K562 (cell line): ENCODE data around the gene ACP5. TPM values are rescaled to one million over a fixed set of nuclear protein-coding genes. Genes with fewer than 3 reads are reported as not detected.

Source experiments
- CHCHD3 ChIP-seq: fragments of 250-450 bp; sonication (Bioruptor Pico); IDR thresholded peaks from 2 replicates; pipeline ENCODE4 v2.1.2; 2022; ENCODE audit warnings: mild to moderate bottlenecking
- CXXC5 ChIP-seq: fragments of 250-450 bp; sonication (Bioruptor Pico); IDR thresholded peaks from 2 replicates; pipeline ENCODE4 v1.8.0; 2022; ENCODE audit warnings: inconsistent platforms, mild to moderate bottlenecking, moderate library complexity
- EP400 ChIP-seq: fragments of 450-650 bp; IDR thresholded peaks from 2 replicates; pipeline ENCODE4 v1.6.1; 2017; ENCODE audit warnings: antibody characterized with exemption, mild to moderate bottlenecking, moderate library complexity
- ESRRA ChIP-seq: fragments of 450-650 bp; IDR thresholded peaks from 2 replicates; pipeline ENCODE4 v1.6.1; 2014; ENCODE audit warnings: low read depth, mild to moderate bottlenecking, moderate library complexity, borderline replicate concordance
- GABPB1 ChIP-seq: sonication (generic); formaldehyde crosslinking; IDR thresholded peaks from 2 replicates; pipeline ENCODE4 v1.8.0; 2022; ENCODE audit warnings: mild to moderate bottlenecking, missing genetic modification reagents
- HNRNPUL1 ChIP-seq: fragments of 200-400 bp; formaldehyde crosslinking; IDR thresholded peaks from 2 replicates; pipeline ENCODE4 v1.6.1; 2017; ENCODE audit warnings: low read length
- KAT2B ChIP-seq: IDR thresholded peaks from one replicate; pipeline ENCODE4 v1.6.1; 2012; ENCODE audit warnings: low read depth, mild to moderate bottlenecking, control low read depth, inconsistent platforms, low read length, moderate library complexity
- MCM7 ChIP-seq, 2 experiments: fragments of 450-650 bp; IDR thresholded peaks; 2 replicates each; pipeline ENCODE4 v1.6.1; 2016 to 2018
- MYC ChIP-seq, 2 experiments: fragments of 250-450 bp in 1 of 2; sonication (Bioruptor Pico) in 1 of 2; IDR thresholded peaks; 2 replicates each; pipeline versions ENCODE4 v1.5.1 to v1.6.1; 2012 to 2021; ENCODE audit warnings: low read depth in 2 of 2, borderline replicate concordance in 1 of 2, improper control_type of control experiment in 1 of 2, low read length in 1 of 2, mild to moderate bottlenecking in 1 of 2, moderate library complexity in 1 of 2
- NCOR1 ChIP-seq: fragments of 450-650 bp; IDR thresholded peaks from 2 replicates; pipeline ENCODE4 v1.6.1; 2016; ENCODE audit warnings: mild to moderate bottlenecking, moderate library complexity
- NFIC ChIP-seq: fragments of 450-650 bp; IDR thresholded peaks from 2 replicates; pipeline ENCODE4 v1.6.1; 2017; ENCODE audit warnings: mild to moderate bottlenecking, inconsistent platforms
- NFRKB ChIP-seq: fragments of 450-650 bp; IDR thresholded peaks from 2 replicates; pipeline ENCODE4 v1.6.1; 2016; ENCODE audit warnings: low read depth
- NR2F6 ChIP-seq: fragments of 450-650 bp; formaldehyde crosslinking; IDR thresholded peaks from 2 replicates; pipeline ENCODE4 v1.4.0; 2020; ENCODE audit warnings: mild to moderate bottlenecking
- POLR2H ChIP-seq: IDR thresholded peaks from 2 replicates; pipeline ENCODE4 v1.6.1; 2016; ENCODE audit warnings: missing genetic modification characterization, low read depth, mild to moderate bottlenecking, control low read depth, missing compliant biosample characterization, moderate library complexity
- SIX5 ChIP-seq, 2 experiments: IDR thresholded peaks; 2 replicates each; pipeline ENCODE4 v1.6.1; 2011; ENCODE audit warnings: low read length in 2 of 2, borderline replicate concordance in 1 of 2, low read depth in 1 of 2, mild to moderate bottlenecking in 1 of 2, moderate library complexity in 1 of 2; ENCODE audit not compliant: insufficient read depth in 1 of 2
- SRSF3 ChIP-seq: fragments of 200-400 bp; formaldehyde crosslinking; IDR thresholded peaks from 2 replicates; pipeline ENCODE4 v1.6.1; 2016; ENCODE audit warnings: mild to moderate bottlenecking, low read length, moderate library complexity; ENCODE audit not compliant: insufficient read depth
- TAL1 ChIP-seq: fragments of 450-650 bp; IDR thresholded peaks from 2 replicates; pipeline ENCODE4 v1.6.1; 2016; ENCODE audit warnings: mild to moderate bottlenecking
- TRIM24 ChIP-seq, 2 experiments: fragments of 450-650 bp; IDR thresholded peaks; 2 replicates each; pipeline ENCODE4 v1.6.1; 2016
- YY1 ChIP-seq, 3 experiments: IDR thresholded peaks; 2 replicates each; pipeline ENCODE4 v1.6.1; 2011; ENCODE audit warnings: low read length in 2 of 3, mild to moderate bottlenecking in 2 of 3, moderate library complexity in 2 of 3, borderline replicate concordance in 1 of 3, control low read depth in 1 of 3, low read depth in 1 of 3; ENCODE audit not compliant: insufficient read depth in 3 of 3, insufficient replicate concordance in 2 of 3, control insufficient read depth in 1 of 3, insufficient read length in 1 of 3; ENCODE audit errors: extremely low read depth in 1 of 3
- ZNF583 ChIP-seq: fragments of 250-450 bp; sonication (Bioruptor Pico); IDR thresholded peaks from 2 replicates; pipeline ENCODE4 v1.4.0; 2020
- polyA plus RNA-seq, 8 experiments: library from polyadenylated mRNA; depleted of rRNA in 4 of 8; stranded (reverse) in 5 of 8; unstranded in 3 of 8; fragments of >200 nt; fragmentation: Nextera tagmentation in 2 of 8; fragmentation: Illumina TruSeq in 1 of 8; extraction: Ambion mirVana in 2 of 8; extraction: Trizol in 1 of 8; gene quantifications; 2 replicates each; pipeline versions ENCODE4 v1.2.1 to v1.2.3, GENCODE V29; 2011 to 2014; ENCODE audit warnings: inconsistent platforms in 1 of 8, missing spikeins in 1 of 8
- total RNA-seq, 7 experiments: library from RNA; depleted of rRNA in 6 of 7; stranded (reverse); fragments of >200 nt in 6 of 7; fragmentation: Illumina TruSeq in 2 of 7; extraction: Trizol in 2 of 7; gene quantifications; 2 replicates each; pipeline versions ENCODE4 v1.2.1 to v1.2.3, GENCODE V29; 2011 to 2021; ENCODE audit warnings: low replicate concordance in 1 of 7
- TF ChIP-seq, protein P1 (sequence below), 2 experiments: fragments of 450-650 bp; formaldehyde crosslinking in 1 of 2; IDR thresholded peaks; 2 replicates each; pipeline versions ENCODE4 v1.4.0 to v1.6.1; 2014 to 2020; ENCODE audit warnings: mild to moderate bottlenecking in 2 of 2, borderline replicate concordance in 1 of 2, low read depth in 1 of 2

The ACP5 gene
- total and polyA plus RNA-seq, 9 of the 15 experiments (the other 6 are each of a cell fraction or from before 2014, with no cell fraction given) = 0.06 to 1.1 (median 0.31) TPM; not detected in 1

DNA sequence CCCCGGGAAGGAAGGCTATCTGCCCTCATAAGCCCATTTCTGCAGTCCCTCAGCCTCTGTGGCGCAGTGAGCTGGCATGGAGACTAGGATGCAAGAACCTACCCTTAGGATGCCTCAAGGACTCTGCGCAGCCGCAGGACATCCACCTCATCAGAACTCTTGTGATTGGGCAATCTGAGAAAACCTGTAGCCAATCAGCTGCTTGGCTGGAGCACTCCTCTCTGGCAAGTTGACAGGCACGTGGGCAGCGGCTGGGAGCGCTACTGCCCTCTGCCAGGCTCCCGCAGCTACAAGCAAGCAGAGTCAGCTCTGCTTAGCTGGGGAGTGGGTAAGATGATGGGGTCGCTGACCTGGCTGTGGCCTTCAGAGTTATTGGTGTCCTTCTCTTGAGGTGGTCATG lies 47.0 kb downstream of the ACP5 start (continued):
- TF ChIP-seq, protein P1, sequence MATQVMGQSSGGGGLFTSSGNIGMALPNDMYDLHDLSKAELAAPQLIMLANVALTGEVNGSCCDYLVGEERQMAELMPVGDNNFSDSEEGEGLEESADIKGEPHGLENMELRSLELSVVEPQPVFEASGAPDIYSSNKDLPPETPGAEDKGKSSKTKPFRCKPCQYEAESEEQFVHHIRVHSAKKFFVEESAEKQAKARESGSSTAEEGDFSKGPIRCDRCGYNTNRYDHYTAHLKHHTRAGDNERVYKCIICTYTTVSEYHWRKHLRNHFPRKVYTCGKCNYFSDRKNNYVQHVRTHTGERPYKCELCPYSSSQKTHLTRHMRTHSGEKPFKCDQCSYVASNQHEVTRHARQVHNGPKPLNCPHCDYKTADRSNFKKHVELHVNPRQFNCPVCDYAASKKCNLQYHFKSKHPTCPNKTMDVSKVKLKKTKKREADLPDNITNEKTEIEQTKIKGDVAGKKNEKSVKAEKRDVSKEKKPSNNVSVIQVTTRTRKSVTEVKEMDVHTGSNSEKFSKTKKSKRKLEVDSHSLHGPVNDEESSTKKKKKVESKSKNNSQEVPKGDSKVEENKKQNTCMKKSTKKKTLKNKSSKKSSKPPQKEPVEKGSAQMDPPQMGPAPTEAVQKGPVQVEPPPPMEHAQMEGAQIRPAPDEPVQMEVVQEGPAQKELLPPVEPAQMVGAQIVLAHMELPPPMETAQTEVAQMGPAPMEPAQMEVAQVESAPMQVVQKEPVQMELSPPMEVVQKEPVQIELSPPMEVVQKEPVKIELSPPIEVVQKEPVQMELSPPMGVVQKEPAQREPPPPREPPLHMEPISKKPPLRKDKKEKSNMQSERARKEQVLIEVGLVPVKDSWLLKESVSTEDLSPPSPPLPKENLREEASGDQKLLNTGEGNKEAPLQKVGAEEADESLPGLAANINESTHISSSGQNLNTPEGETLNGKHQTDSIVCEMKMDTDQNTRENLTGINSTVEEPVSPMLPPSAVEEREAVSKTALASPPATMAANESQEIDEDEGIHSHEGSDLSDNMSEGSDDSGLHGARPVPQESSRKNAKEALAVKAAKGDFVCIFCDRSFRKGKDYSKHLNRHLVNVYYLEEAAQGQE (IDR thresholded peaks at IDR 0.05; ENCODE audit: borderline replicate concordance) = no peak
- TF ChIP-seq, protein P1 (CRISPR knock-in tag; IDR thresholded peaks at IDR 0.05; ENCODE audit: low read depth) = no peak
- no peak for TF ChIP-seq GABPB1 (CRISPR knock-in tag)
- TF ChIP-seq TRIM24 (IDR thresholded peaks at IDR 0.05) = no peak
- no peak for TF ChIP-seq SIX5 (IDR thresholded peaks at IDR 0.05; ENCODE audit: borderline replicate concordance in 1 of 2, insufficient read depth in 1 of 2, low read depth in 1 of 2, low read length in 2 of 2)
- TF ChIP-seq ZNF583 = no peak
- TF ChIP-seq TAL1 = no peak
- TF ChIP-seq CHCHD3 (CRISPR knock-in tag) = no peak
- no peak for TF ChIP-seq EP400
- TF ChIP-seq NR2F6 (CRISPR knock-in tag) = no peak
- TF ChIP-seq MYC (IDR thresholded peaks at IDR 0.05; ENCODE audit: low read depth, low read length) = peak; percentile 70
- TF ChIP-seq MYC (CRISPR knock-in tag; IDR thresholded peaks at IDR 0.05; ENCODE audit: borderline replicate concordance, low read depth) = no peak
- TF ChIP-seq KAT2B = no peak
- TF ChIP-seq CXXC5 (CRISPR knock-in tag) = no peak
- no peak for TF ChIP-seq MCM7 (IDR thresholded peaks at IDR 0.05)
- no peak for TF ChIP-seq NCOR1
- no peak for TF ChIP-seq HNRNPUL1
- no peak for TF ChIP-seq POLR2H (tag)
- peak; percentile 86 for TF ChIP-seq NFIC
- no peak for TF ChIP-seq ESRRA
- TF ChIP-seq YY1 (IDR thresholded peaks at IDR 0.05; ENCODE audit: borderline replicate concordance in 1 of 3, control insufficient read depth in 1 of 3, extremely low read depth in 1 of 3, insufficient read depth in 3 of 3, insufficient read length in 1 of 3, insufficient replicate concordance in 2 of 3, low read depth in 1 of 3, low read length in 2 of 3) = no peak
- no peak for TF ChIP-seq SRSF3
- TF ChIP-seq NFRKB = no peak
